Karpas-422 (cell line): Measurements from ENCODE around the gene SH3GLB1. TPM values are rescaled to one million over a fixed set of nuclear protein-coding genes. Genes with fewer than 3 reads are reported as not detected.
A peak's percentile ranks its signal among the peaks of the same experiment; 100 is the strongest.

Experiments
- DNase-seq: peaks from one replicate; pipeline ENCODE4 v3.0.0-alpha.2; 2015
- H2AFZ ChIP-seq: fragments of 200-600 bp; sonication (generic); 2 replicates; pipeline ENCODE4 v1.6.1; 2014; ENCODE audit warnings: antibody characterized with exemption, low read length, mixed read lengths
- H3K27ac ChIP-seq: fragments of 200-600 bp; sonication (generic); 2 replicates; pipeline ENCODE4 v1.5.1; 2014; ENCODE audit warnings: mild to moderate bottlenecking, low read length, moderate library complexity
- H3K27me3 ChIP-seq: fragments of 200-600 bp; sonication (generic); 2 replicates; pipeline ENCODE4 v1.6.1; 2014; ENCODE audit warnings: low read length, mixed read lengths
- H3K36me3 ChIP-seq: fragments of 200-600 bp; sonication (generic); 2 replicates; pipeline ENCODE4 v1.6.1; 2014; ENCODE audit warnings: low read length, mixed read lengths; ENCODE audit not compliant: insufficient read depth
- H3K4me1 ChIP-seq: fragments of 200-600 bp; sonication (generic); 2 replicates; pipeline ENCODE4 v1.6.1; 2014; ENCODE audit warnings: mild to moderate bottlenecking, low read length, mixed read lengths
- H3K4me2 ChIP-seq: fragments of 200-600 bp; sonication (generic); 2 replicates; pipeline ENCODE4 v1.6.1; 2014; ENCODE audit warnings: low read length, low read depth, mild to moderate bottlenecking; ENCODE audit not compliant: poor library complexity, severe bottlenecking
- H3K4me3 ChIP-seq: fragments of 200-600 bp; sonication (generic); 2 replicates; pipeline ENCODE4 v1.5.1; 2014; ENCODE audit warnings: mild to moderate bottlenecking, antibody characterized with exemption, low read length, mixed read lengths
- H3K79me2 ChIP-seq: fragments of 200-600 bp; sonication (generic); 2 replicates; pipeline ENCODE4 v1.6.1; 2014; ENCODE audit warnings: mild to moderate bottlenecking, low read length, mixed read lengths
- H3K9ac ChIP-seq: fragments of 200-600 bp; sonication (generic); 2 replicates; pipeline ENCODE4 v1.6.0; 2014; ENCODE audit warnings: low read length
- H3K9me2 ChIP-seq: fragments of 200-600 bp; sonication (generic), shearing (Covaris generic); replicated peaks from 2 replicates; pipeline ENCODE4 v1.6.0; 2014; ENCODE audit warnings: mild to moderate bottlenecking, low read length, moderate library complexity; ENCODE audit not compliant: insufficient read depth
- H3K9me3 ChIP-seq: fragments of 300-700, 200-600 bp; sonication (generic); 2 replicates; pipeline ENCODE4 v1.6.1; 2014; ENCODE audit warnings: low read length, mixed read lengths
- H4K20me1 ChIP-seq: fragments of 200-600 bp; sonication (generic); 2 replicates; pipeline ENCODE4 v1.6.1; 2014; ENCODE audit warnings: mild to moderate bottlenecking, antibody characterized with exemption, low read length, low read depth; ENCODE audit not compliant: insufficient read depth
- total RNA-seq: library from RNA; depleted of rRNA; stranded (reverse); fragments of >200 nt; shearing (Covaris generic); gene quantifications from 2 replicates; pipeline ENCODE4 v1.2.3, GENCODE V29; 2014; ENCODE audit warnings: low replicate concordance

The SH3GLB1 gene
- total RNA-seq, 1 experiment from 2014 or later = 56.6 TPM

GRCh38 chr1:86765674-86766073 lies 61.3 kb downstream of the SH3GLB1 start:
- no peak overlapping the region for H3K9ac ChIP-seq
- H3K4me2 ChIP-seq = no peak overlapping the region
- H3K4me1 ChIP-seq = peaks cover 15% of the 10 kb centered on the region
- no peaks in the 10 kb centered on the region for H3K36me3 ChIP-seq
- H3K9me3 ChIP-seq = no peaks in the 10 kb centered on the region; the same call in 1 of the 2 replicates
- no peak overlapping the region for H2AFZ ChIP-seq
- H3K27ac ChIP-seq = no peak overlapping the region
- no peaks in the 10 kb centered on the region for H3K9me2 ChIP-seq
- no peak for DNase-seq
- H3K79me2 ChIP-seq = no peaks in the 10 kb centered on the region
- H4K20me1 ChIP-seq = no peaks in the 10 kb centered on the region
- no peaks in the 10 kb centered on the region for H3K27me3 ChIP-seq
- no peak overlapping the region for H3K4me3 ChIP-seq

GRCh38 chr1:86768554-86768953 lies 64.2 kb downstream of the SH3GLB1 start:
- no peaks in the 10 kb centered on the region; the same call in 1 of the 2 replicates for H3K9me3 ChIP-seq
- H3K4me3 ChIP-seq = no peak overlapping the region
- H3K27ac ChIP-seq = no peak overlapping the region
- no peak overlapping the region for H3K4me2 ChIP-seq
- H3K9me2 ChIP-seq = no peaks in the 10 kb centered on the region
- H3K27me3 ChIP-seq = no peaks in the 10 kb centered on the region
- peaks cover 17% of the 10 kb centered on the region for H3K4me1 ChIP-seq
- no peaks in the 10 kb centered on the region for H3K36me3 ChIP-seq
- no peaks in the 10 kb centered on the region for H3K79me2 ChIP-seq
- H3K9ac ChIP-seq = no peak overlapping the region
- no peak for DNase-seq
- H4K20me1 ChIP-seq = no peaks in the 10 kb centered on the region
- no peak overlapping the region for H2AFZ ChIP-seq

- no peaks in the 10 kb centered on the region for H3K79me2 ChIP-seq
- H3K4me2 ChIP-seq = no peak overlapping the region
- no peak overlapping the region for H3K4me3 ChIP-seq
- no peak overlapping the region for H3K9ac ChIP-seq
- H2AFZ ChIP-seq = no peak overlapping the region
- DNase-seq = no peak
- peaks cover 22% of the 10 kb centered on the region for H3K4me1 ChIP-seq
- H3K27ac ChIP-seq = no peak overlapping the region
- no peaks in the 10 kb centered on the region for H3K9me2 ChIP-seq
- no peaks in the 10 kb centered on the region for H3K27me3 ChIP-seq
- no peaks in the 10 kb centered on the region; the same call in 1 of the 2 replicates for H3K9me3 ChIP-seq
- H3K36me3 ChIP-seq = no peaks in the 10 kb centered on the region
- no peaks in the 10 kb centered on the region for H4K20me1 ChIP-seq
These were observed 64.7 kb downstream of the SH3GLB1 start for GRCh38 chr1:86769065-86769464.

GRCh38 chr1:86773341-86774288 lies 69.2 kb downstream of the SH3GLB1 start:
- peak overlapping the region; percentile 57 for H2AFZ ChIP-seq
- H3K4me2 ChIP-seq = peak overlapping the region; percentile 73
- H3K9me3 ChIP-seq = no peaks in the 10 kb centered on the region
- H3K4me3 ChIP-seq = peak overlapping the region; percentile 58
- no peaks in the 10 kb centered on the region for H3K36me3 ChIP-seq
- H3K79me2 ChIP-seq = no peaks in the 10 kb centered on the region
- H3K9me2 ChIP-seq = no peaks in the 10 kb centered on the region
- no peaks in the 10 kb centered on the region for H4K20me1 ChIP-seq
- DNase-seq = peak; percentile 55
- peak overlapping the region; percentile 92 for H3K27ac ChIP-seq
- H3K27me3 ChIP-seq = no peaks in the 10 kb centered on the region
- peak overlapping the region; percentile 71 for H3K9ac ChIP-seq
- peaks cover 32% of the 10 kb centered on the region for H3K4me1 ChIP-seq

- H3K4me1 ChIP-seq = peaks cover 32% of the 10 kb centered on the region
- no peaks in the 10 kb centered on the region for H4K20me1 ChIP-seq
- peak; percentile 96 for DNase-seq
- no peaks in the 10 kb centered on the region for H3K79me2 ChIP-seq
- peak overlapping the region; percentile 71 for H3K9ac ChIP-seq
- peak overlapping the region; percentile 73 for H3K4me2 ChIP-seq
- H2AFZ ChIP-seq = peak overlapping the region; percentile 66
- peak overlapping the region; percentile 58 for H3K4me3 ChIP-seq
- H3K27me3 ChIP-seq = no peaks in the 10 kb centered on the region
- no peaks in the 10 kb centered on the region for H3K36me3 ChIP-seq
- H3K9me3 ChIP-seq = no peaks in the 10 kb centered on the region
- H3K9me2 ChIP-seq = no peaks in the 10 kb centered on the region
- peak overlapping the region; percentile 92 for H3K27ac ChIP-seq
These were observed 70.2 kb downstream of the SH3GLB1 start for GRCh38 chr1:86774305-86775295.

GRCh38 chr1:86775395-86775794 lies 71.0 kb downstream of the SH3GLB1 start:
- no peak for DNase-seq
- Histone ChIP-seq H3K4me2 (peak overlapping the region; percentile 73), H3K79me2 (no peaks in the 10 kb centered on the region), H3K9me2 (no peaks in the 10 kb centered on the region), H2AFZ (peak overlapping the region; percentile 66), H3K4me3 (no peak overlapping the region), H3K9ac (peak overlapping the region; percentile 57), H3K9me3 (no peaks in the 10 kb centered on the region), H3K27ac (peak overlapping the region; percentile 92), H3K36me3 (no peaks in the 10 kb centered on the region), H3K4me1 (peaks cover 32% of the 10 kb centered on the region), H3K27me3 (no peaks in the 10 kb centered on the region), H4K20me1 (no peaks in the 10 kb centered on the region)

- Histone ChIP-seq H3K79me2 (no peaks in the 10 kb centered on the region), H3K4me1 (peaks cover 32% of the 10 kb centered on the region), H3K4me3 (no peak overlapping the region), H3K36me3 (no peaks in the 10 kb centered on the region), H3K9ac (no peak overlapping the region), H3K9me3 (no peaks in the 10 kb centered on the region), H3K27me3 (no peaks in the 10 kb centered on the region), H2AFZ (peak overlapping the region; percentile 66), H3K27ac (no peak overlapping the region), H4K20me1 (no peaks in the 10 kb centered on the region), H3K4me2 (no peak overlapping the region), H3K9me2 (no peaks in the 10 kb centered on the region)
- no peak for DNase-seq
These were observed 71.7 kb downstream of the SH3GLB1 start for GRCh38 chr1:86776108-86776507.
